Thoracic aorta (tissue), 2 donors: ENCODE measurements around the gene SANBR. TPM values are rescaled to one million over a fixed set of nuclear protein-coding genes. Genes with fewer than 3 reads are reported as not detected.
"Not testable (repeated sequence)": the region's sequence is repeated elsewhere in the genome, so short reads cannot be mapped to it uniquely, and the experiment has no call there.

Experiments used
- ATAC-seq: fragments of 150-250 bp; one replicate; pipeline ENCODE4 v1.8.0; 2017; ENCODE audit warnings: low read depth; ENCODE audit not compliant: insufficient number of reproducible peaks, low FRiP score
- DNase-seq: peaks from one replicate; pipeline ENCODE4 v3.0.0-alpha.2; 2020; ENCODE audit warnings: low spot score
- H3K27ac ChIP-seq, 2 donors: fragments of 200-600 bp; sonication (generic); 1 replicate in 1 of 2; 2 replicates in 1 of 2; pipeline ENCODE4 v1.5.1; 2016; ENCODE audit warnings: mild to moderate bottlenecking in 2 of 2, moderate library complexity in 2 of 2
- H3K27me3 ChIP-seq: fragments of 200-600 bp; sonication (generic); replicated peaks from 2 replicates; pipeline ENCODE4 v1.6.0; 2016; ENCODE audit warnings: mild to moderate bottlenecking; ENCODE audit not compliant: insufficient read depth
- H3K36me3 ChIP-seq: fragments of 200-600 bp; sonication (generic); one replicate; pipeline ENCODE4 v1.5.1; 2016
- H3K4me1 ChIP-seq, 2 donors: fragments of 200-600 bp; sonication (generic); 1 replicate in 1 of 2; 2 replicates in 1 of 2; pipeline versions ENCODE4 v1.5.1 to v1.6.0; 2016; ENCODE audit warnings: low read depth in 2 of 2, mild to moderate bottlenecking in 1 of 2; ENCODE audit not compliant: control insufficient read depth in 1 of 2
- H3K4me3 ChIP-seq: fragments of 200-600 bp; sonication (generic); 2 replicates; pipeline ENCODE4 v1.5.1; 2016; ENCODE audit warnings: mild to moderate bottlenecking
- H3K9me3 ChIP-seq: fragments of 200-600 bp; sonication (generic); 2 replicates; pipeline ENCODE4 v1.5.1; 2016
- CTCF ChIP-seq: fragments of 200-600 bp; sonication (generic); IDR thresholded peaks from one replicate; pipeline ENCODE4 v1.5.1; 2019; ENCODE audit warnings: antibody characterized with exemption
- total RNA-seq, 2 donors: library from RNA; depleted of rRNA; stranded (reverse); fragments of >200 nt; gene quantifications; one replicate each; pipeline versions ENCODE4 v1.1.0 to v1.2.3, GENCODE V29; 2016

Gene SANBR
- total RNA-seq, 2 donors from 2014 or later: 5.1 to 14.2 TPM

DNA sequence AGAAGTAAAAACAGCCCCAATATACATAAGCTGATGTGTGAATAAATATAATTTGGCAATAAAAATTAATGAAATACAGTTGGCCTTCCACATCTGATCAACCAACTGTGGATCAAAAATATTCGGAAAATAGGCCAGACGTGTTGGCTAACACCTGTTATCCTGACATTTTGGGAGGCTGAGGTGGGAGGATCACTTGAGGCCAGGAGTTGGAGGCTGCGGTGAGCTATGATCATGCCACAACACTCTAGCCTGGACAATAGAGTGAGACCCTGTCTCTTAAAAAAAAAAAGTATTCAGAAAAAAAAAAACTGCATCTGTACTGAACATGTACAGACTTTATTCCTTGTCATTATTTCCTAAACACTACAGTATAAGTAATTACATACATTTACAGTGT is 36.1 kb upstream of the SANBR start:
- Histone ChIP-seq H3K36me3 (peaks cover 32% of the 10 kb centered on the region), H3K4me3 (no peak overlapping the region), H3K27me3 (no peaks in the 10 kb centered on the region), H3K9me3 (no peaks in the 10 kb centered on the region), H3K4me1 (no peaks in the 10 kb centered on the region), H3K27ac (no peak overlapping the region)
- ATAC-seq: no peak
- no peak for TF ChIP-seq CTCF
- no peak for DNase-seq

GRCh38 chr2:61034592-61034991 is 31.1 kb upstream of the SANBR start:
- not testable (repeated sequence) for H3K9me3 ChIP-seq, DNase-seq, H3K27ac ChIP-seq, H3K4me3 ChIP-seq, H3K27me3 ChIP-seq, H3K4me1 ChIP-seq, ATAC-seq
- H3K36me3 ChIP-seq: peaks cover 42% of the 10 kb centered on the region

DNA sequence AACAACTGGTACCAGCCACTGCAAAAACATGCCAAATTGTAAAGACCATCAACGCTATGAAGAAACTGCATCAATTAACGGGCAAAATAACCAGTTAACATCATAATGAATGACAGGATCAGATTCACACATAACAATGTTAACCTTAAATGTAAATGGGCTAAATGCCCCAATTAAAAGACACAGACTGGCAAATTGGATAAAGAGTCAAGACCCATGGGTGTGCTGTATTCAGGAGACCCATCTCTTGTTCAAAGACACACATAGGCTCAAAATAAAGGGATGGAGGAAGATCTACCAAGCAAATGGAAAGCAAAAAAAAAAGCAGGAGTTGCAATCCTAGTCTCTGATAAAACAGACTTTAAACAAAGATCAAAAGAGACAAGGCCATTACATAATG is 29.0 kb upstream of the SANBR start:
- H3K9me3 ChIP-seq, H3K4me3 ChIP-seq, H3K27me3 ChIP-seq, ATAC-seq, H3K27ac ChIP-seq, H3K4me1 ChIP-seq, DNase-seq: not testable (repeated sequence)
- peaks cover 36% of the 10 kb centered on the region for H3K36me3 ChIP-seq

DNA sequence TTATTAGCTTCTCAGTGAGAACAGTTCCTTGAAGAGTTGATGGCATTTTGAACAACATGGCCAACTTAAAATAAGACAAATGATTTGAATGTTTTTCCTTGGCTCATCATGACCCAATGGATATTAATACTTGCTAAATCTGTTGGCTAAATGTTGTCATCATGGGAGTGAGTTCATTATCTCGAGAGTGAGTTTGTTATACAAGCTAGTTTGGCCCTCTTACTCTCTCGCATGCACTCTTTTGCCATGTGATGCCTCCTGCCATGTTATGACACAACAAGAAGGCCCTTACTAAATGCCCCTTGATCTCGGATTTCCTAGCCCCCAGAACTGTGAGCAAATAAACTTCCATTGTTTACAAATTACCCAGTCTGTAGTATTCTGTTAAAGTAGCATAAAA is 22.9 kb upstream of the SANBR start:
- Histone ChIP-seq H3K4me3 (no peak overlapping the region), H3K27ac (no peak overlapping the region), H3K9me3 (peaks cover 5% of the 10 kb centered on the region), H3K36me3 (no peaks in the 10 kb centered on the region), H3K4me1 (peaks cover 23 to 28% of the 10 kb centered on the region in 2 donors), H3K27me3 (no peaks in the 10 kb centered on the region)
- ATAC-seq (no peak), DNase-seq (no peak)
- no peak for TF ChIP-seq CTCF

DNA sequence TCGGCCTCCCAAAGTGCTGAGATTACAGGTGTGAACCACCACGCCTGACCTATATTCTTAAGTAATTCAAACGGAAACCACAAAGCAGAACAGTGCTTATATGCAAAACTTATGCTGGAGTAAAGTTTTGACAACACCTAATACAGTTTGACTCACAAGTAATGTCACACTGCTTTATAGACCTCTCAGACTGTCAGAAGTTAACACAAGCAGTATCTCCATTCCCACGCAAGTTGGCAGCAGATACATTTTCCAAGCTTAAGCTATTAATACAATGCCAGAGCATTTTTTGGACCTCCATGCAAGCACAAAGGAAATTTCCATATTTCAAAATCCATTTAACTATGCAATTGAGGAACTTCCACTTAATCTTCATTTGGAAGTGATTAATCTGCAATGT is 21.0 kb upstream of the SANBR start:
- H3K36me3 ChIP-seq: peaks cover 9% of the 10 kb centered on the region
- no peak overlapping the region for H3K27ac ChIP-seq
- no peaks in the 10 kb centered on the region for H3K9me3 ChIP-seq
- DNase-seq (no peak), ATAC-seq (no peak)
- H3K27me3 ChIP-seq: no peaks in the 10 kb centered on the region
- no peak overlapping the region for H3K4me3 ChIP-seq
- peaks cover 23 to 28% of the 10 kb centered on the region in 2 donors for H3K4me1 ChIP-seq
- TF ChIP-seq CTCF: no peak

DNA sequence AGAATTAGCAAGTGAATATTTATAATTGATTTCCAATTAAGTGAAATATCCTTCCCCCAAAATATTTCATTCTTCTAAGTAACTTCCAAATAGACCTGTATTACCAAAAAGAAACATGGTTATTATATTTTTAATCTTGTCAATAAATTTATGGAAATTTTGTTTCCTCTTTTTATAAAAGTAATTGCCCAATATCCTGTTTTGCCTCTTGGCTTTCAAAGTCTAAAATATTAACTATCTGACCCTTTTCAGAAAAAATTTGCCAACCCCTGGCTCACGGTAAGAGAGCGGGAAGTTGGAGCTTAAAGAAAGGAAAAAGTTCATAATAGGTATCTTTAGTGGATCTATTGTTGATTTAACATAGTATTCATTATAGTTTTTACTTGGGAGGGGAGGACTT is 20.4 kb upstream of the SANBR start:
- ATAC-seq: no peak
- H3K27ac ChIP-seq: peak overlapping the region in 1 of 2 donors; percentile 4
- no peak for DNase-seq
- TF ChIP-seq CTCF: no peak
- H3K4me3 ChIP-seq: no peak overlapping the region
- peaks cover 23 to 28% of the 10 kb centered on the region in 2 donors for H3K4me1 ChIP-seq
- no peaks in the 10 kb centered on the region for H3K27me3 ChIP-seq
- H3K9me3 ChIP-seq: no peaks in the 10 kb centered on the region
- peaks cover 9% of the 10 kb centered on the region for H3K36me3 ChIP-seq
